Measurements from ENCODE around the gene CABP5. TPM values are rescaled to one million over a fixed set of nuclear protein-coding genes. Genes with fewer than 3 reads are reported as not detected.

Gene CABP5
- polyA plus RNA-seq, 3 donors: 0.17 TPM; not detected in 2

- DNase-seq: no peak
- H3K4me1 ChIP-seq (ENCODE audit: control insufficient read depth in 1 of 2, insufficient read depth in 2 of 2, low read length in 2 of 2): no peaks in the 10 kb centered on the region
- peaks cover 4 to 10% (median 5%) of the 10 kb centered on the region in 3 donors for H3K27me3 Mint-ChIP-seq (ENCODE audit: low read depth in 3 of 3)
- no peaks in the 10 kb centered on the region for H3K79me2 ChIP-seq (ENCODE audit: insufficient read depth, low read length)
- H3K27me3 ChIP-seq (ENCODE audit: control insufficient read depth in 2 of 2, insufficient read depth in 2 of 2, low read length in 2 of 2): peaks cover 0 to 4% of the 10 kb centered on the region in 2 donors
- no peak overlapping the region for H3K27ac ChIP-seq (ENCODE audit: low read depth in 1 of 2, low read length in 2 of 2)
- no peak for TF ChIP-seq CTCF (IDR thresholded peaks at IDR 0.05)
- intact Hi-C loops (cut with micrococcal nuclease): no loop called here
- no peak overlapping the region for H2AFZ ChIP-seq (ENCODE audit: insufficient read depth, low read depth, low read length, poor library complexity, severe bottlenecking)
- H3K4me3 ChIP-seq (replicated peaks in 1 of 3; ENCODE audit: low read depth in 2 of 3, low read length in 3 of 3): no peak overlapping the region
- no peaks in the 10 kb centered on the region for H3K4me1 Mint-ChIP-seq
- H4K20me1 ChIP-seq (ENCODE audit: insufficient read depth, low read length): no peaks in the 10 kb centered on the region
- H3K4me2 ChIP-seq (replicated peaks; ENCODE audit: extremely low read depth, low read length, poor library complexity, severe bottlenecking): no peak overlapping the region
- no peaks in the 10 kb centered on the region for H3K36me3 Mint-ChIP-seq
- no peak overlapping the region for H3K9ac ChIP-seq (ENCODE audit: insufficient read depth, low read length, poor library complexity, severe bottlenecking)
- H3K9me3 Mint-ChIP-seq: peaks cover 0 to 3% (median 0%) of the 10 kb centered on the region in 7 donors
- 80% methylated on average over 1 of the region's 3 CpGs for WGBS (ENCODE audit: insufficient coverage)
- H3K36me3 ChIP-seq (replicated peaks in 1 of 2; ENCODE audit: control insufficient read depth in 1 of 2, insufficient read depth in 2 of 2, low read length in 2 of 2): no peaks in the 10 kb centered on the region
- H3K4me3 Mint-ChIP-seq: no peak overlapping the region
- H3K9me3 ChIP-seq (replicated peaks in 1 of 2; ENCODE audit: control insufficient read depth in 1 of 2, insufficient read depth in 1 of 2, low read length in 2 of 2): no peaks in the 10 kb centered on the region
- no peak overlapping the region for H3K27ac Mint-ChIP-seq
These were observed 18.4 kb downstream of the CABP5 start for GRCh38 chr19:48025480-48025879.

- Histone ChIP-seq H3K9ac (ENCODE audit: insufficient read depth, low read length, poor library complexity, severe bottlenecking) (no peak overlapping the region), H3K9me3 (replicated peaks in 1 of 2; ENCODE audit: control insufficient read depth in 1 of 2, insufficient read depth in 1 of 2, low read length in 2 of 2) (no peaks in the 10 kb centered on the region), H3K79me2 (ENCODE audit: insufficient read depth, low read length) (no peaks in the 10 kb centered on the region), H3K36me3 (replicated peaks in 1 of 2; ENCODE audit: control insufficient read depth in 1 of 2, insufficient read depth in 2 of 2, low read length in 2 of 2) (no peaks in the 10 kb centered on the region), H3K27me3 (ENCODE audit: control insufficient read depth in 2 of 2, insufficient read depth in 2 of 2, low read length in 2 of 2) (peaks cover 0 to 3% of the 10 kb centered on the region in 2 donors), H3K4me1 (ENCODE audit: control insufficient read depth in 1 of 2, insufficient read depth in 2 of 2, low read length in 2 of 2) (no peaks in the 10 kb centered on the region), H4K20me1 (ENCODE audit: insufficient read depth, low read length) (no peaks in the 10 kb centered on the region), H3K4me3 (replicated peaks in 1 of 3; ENCODE audit: low read depth in 2 of 3, low read length in 3 of 3) (no peak overlapping the region), H3K27ac (ENCODE audit: low read depth in 1 of 2, low read length in 2 of 2) (no peak overlapping the region), H2AFZ (ENCODE audit: insufficient read depth, low read depth, low read length, poor library complexity, severe bottlenecking) (no peak overlapping the region), H3K4me2 (replicated peaks; ENCODE audit: extremely low read depth, low read length, poor library complexity, severe bottlenecking) (no peak overlapping the region)
- Mint-ChIP-seq H3K4me1 (no peaks in the 10 kb centered on the region), H3K9me3 (peaks cover 0 to 3% (median 0%) of the 10 kb centered on the region in 7 donors), H3K4me3 (no peak overlapping the region), H3K36me3 (no peaks in the 10 kb centered on the region), H3K27me3 (ENCODE audit: low read depth in 3 of 3) (peaks cover 0 to 8% (median 5%) of the 10 kb centered on the region in 3 donors), H3K27ac (no peak overlapping the region)
- WGBS (ENCODE audit: insufficient coverage): no CpG with 5 or more reads among the region's 3 CpGs
- intact Hi-C loops (cut with micrococcal nuclease): no loop called here
- no peak for TF ChIP-seq CTCF (IDR thresholded peaks at IDR 0.05)
- DNase-seq: no peak
These were observed 20.4 kb downstream of the CABP5 start for GRCh38 chr19:48023518-48023917.
